AG10803 (cell line): ENCODE data around the gene OBSCN.

Experiments used
- DNase-seq: peaks from one replicate; pipeline ENCODE4 v3.0.0; 2010; ENCODE audit warnings: low read depth
- H3K4me3 ChIP-seq: 2 replicates; pipeline ENCODE4 v1.5.1; 2011; ENCODE audit warnings: mild to moderate bottlenecking, low read length, control low read depth
- TF ChIP-seq, protein P1 (sequence below): conservative IDR thresholded peaks from 2 replicates; pipeline ENCODE4 v1.5.1; 2011; ENCODE audit warnings: mild to moderate bottlenecking, low read length, control low read depth, inconsistent platforms

OBSCN gene

DNA sequence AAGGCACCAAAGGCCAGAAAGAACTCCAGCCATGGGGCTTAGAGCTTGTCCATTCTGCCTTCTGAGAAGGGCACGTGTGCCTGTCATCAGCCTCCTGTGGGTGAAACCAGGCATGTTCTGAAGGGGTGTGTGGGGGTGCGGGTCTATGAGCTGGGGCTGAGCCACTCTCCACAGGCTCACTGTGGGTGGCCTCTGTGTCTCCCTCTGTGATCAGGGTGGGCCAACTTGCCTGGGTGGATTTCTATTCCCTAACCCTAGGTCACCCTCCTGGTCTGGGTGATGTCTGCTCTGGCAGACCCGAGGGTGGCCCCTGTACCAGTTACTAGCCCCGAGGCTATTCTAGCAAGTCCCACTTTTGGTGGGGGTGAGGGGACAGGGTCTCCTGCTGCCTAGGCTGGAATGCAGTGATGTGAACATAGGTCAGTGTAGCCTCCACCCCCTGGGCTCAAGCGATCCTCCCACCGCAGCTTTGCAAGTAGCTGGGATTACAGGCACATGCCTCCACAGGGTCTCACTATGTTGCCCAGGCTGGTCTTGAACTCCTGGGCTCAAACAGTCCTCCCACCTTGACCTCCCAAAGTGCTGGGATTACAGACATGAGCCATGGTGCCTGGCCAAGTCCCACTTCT lies 104.4 kb downstream of the OBSCN start:
- TF ChIP-seq, protein P1, sequence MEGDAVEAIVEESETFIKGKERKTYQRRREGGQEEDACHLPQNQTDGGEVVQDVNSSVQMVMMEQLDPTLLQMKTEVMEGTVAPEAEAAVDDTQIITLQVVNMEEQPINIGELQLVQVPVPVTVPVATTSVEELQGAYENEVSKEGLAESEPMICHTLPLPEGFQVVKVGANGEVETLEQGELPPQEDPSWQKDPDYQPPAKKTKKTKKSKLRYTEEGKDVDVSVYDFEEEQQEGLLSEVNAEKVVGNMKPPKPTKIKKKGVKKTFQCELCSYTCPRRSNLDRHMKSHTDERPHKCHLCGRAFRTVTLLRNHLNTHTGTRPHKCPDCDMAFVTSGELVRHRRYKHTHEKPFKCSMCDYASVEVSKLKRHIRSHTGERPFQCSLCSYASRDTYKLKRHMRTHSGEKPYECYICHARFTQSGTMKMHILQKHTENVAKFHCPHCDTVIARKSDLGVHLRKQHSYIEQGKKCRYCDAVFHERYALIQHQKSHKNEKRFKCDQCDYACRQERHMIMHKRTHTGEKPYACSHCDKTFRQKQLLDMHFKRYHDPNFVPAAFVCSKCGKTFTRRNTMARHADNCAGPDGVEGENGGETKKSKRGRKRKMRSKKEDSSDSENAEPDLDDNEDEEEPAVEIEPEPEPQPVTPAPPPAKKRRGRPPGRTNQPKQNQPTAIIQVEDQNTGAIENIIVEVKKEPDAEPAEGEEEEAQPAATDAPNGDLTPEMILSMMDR: no peak

GRCh38 chr1:228313536-228314277 lies 105.9 kb downstream of the OBSCN start:
- no peak overlapping the region for H3K4me3 ChIP-seq
- TF ChIP-seq, protein P1: no peak
- DNase-seq: no peak

More for the DNA sequence above, 104.4 kb downstream of the OBSCN start:
- no peak for DNase-seq
- H3K4me3 ChIP-seq: no peak overlapping the region

GRCh38 chr1:228314315-228314657 lies 106.4 kb downstream of the OBSCN start:
- TF ChIP-seq, protein P1: no peak
- no peak overlapping the region for H3K4me3 ChIP-seq
- DNase-seq: no peak

DNA sequence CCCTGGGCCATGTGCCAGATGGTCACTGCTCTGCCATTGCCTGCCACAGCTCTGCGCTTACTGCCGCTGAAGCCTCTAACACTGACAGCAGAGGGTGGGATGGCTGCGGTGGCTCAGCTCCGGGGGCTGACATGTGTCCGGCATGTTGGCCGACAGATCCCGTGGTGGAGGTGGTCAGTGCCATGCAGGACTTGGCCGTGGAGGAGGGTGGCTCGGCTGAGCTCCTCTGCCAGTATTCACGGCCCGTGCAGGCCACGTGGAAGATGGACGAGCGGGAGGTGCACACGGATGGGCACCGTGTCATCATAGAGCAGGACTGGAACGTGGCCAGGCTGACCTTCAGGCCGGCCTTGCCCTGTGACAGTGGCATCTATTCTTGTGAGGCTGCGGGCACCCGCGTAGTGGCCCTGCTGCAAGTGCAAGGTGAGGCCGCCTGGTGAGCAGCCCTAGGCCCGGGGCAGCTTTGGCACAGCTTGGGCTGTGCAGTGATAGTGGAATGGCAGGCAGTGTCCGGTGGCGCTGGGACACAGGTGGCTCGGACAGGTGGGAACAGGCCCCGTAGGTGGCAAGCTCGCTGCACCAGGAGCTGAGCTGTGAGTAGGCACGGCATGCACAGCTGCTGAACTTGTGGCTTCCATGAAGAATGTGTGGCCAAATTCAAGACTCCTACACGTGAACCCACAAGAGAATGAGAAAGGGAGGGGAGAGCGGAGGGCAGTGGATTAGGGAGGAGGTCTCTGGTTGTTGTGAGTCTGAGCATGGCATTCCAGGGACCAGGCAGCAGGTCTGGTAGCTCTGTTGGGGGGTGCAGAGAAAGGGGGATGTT lies 107.0 kb downstream of the OBSCN start:
- DNase-seq: no peak
- TF ChIP-seq, protein P1: no peak

GRCh38 chr1:228315484-228315944 lies 107.7 kb downstream of the OBSCN start:
- no peak for DNase-seq
- no peak overlapping the region for H3K4me3 ChIP-seq
- TF ChIP-seq, protein P1: no peak

More for the DNA sequence above, 107.0 kb downstream of the OBSCN start:
- H3K4me3 ChIP-seq: no peak overlapping the region

GRCh38 chr1:228315945-228316588 lies 108.2 kb downstream of the OBSCN start:
- TF ChIP-seq, protein P1: no peak
- H3K4me3 ChIP-seq: no peak overlapping the region
- DNase-seq: no peak
